Psoas muscle (tissue), 8 donors: ENCODE measurements around the gene NEURL1. TPM values are rescaled to one million over a fixed set of nuclear protein-coding genes. Genes with fewer than 3 reads are reported as not detected.
A peak's percentile ranks its signal among the peaks of the same experiment; 100 is the strongest.

Experiments used
- ATAC-seq, 4 donors: fragments of 200-7000 bp; cut with Tn5 transposase; one replicate each; pipeline ENCODE4 v1.9.1; 2020; ENCODE audit warnings: moderate library complexity in 3 of 4, mild to moderate bottlenecking in 2 of 4
- DNase-seq, 2 donors: peaks; one replicate each; pipeline ENCODE4 v3.0.0-alpha.2; 2020
- H3K27ac ChIP-seq: fragments of 200-600 bp; one replicate; pipeline ENCODE4 v1.8.0; 2022
- H3K27me3 ChIP-seq, 3 donors: fragments of 200-600 bp in 1 of 3; one replicate each; pipeline versions ENCODE4 v1.6.1 to v1.8.0; 2013 to 2022; ENCODE audit warnings: low read length in 2 of 3, mild to moderate bottlenecking in 2 of 3, moderate library complexity in 1 of 3; ENCODE audit not compliant: insufficient read depth in 3 of 3
- H3K36me3 ChIP-seq, 2 donors: fragments of 200-600 bp in 1 of 2; one replicate each; pipeline versions ENCODE4 v1.6.1 to v1.8.0; 2013 to 2022; ENCODE audit warnings: low read depth in 1 of 2, mild to moderate bottlenecking in 1 of 2, moderate library complexity in 1 of 2; ENCODE audit not compliant: insufficient read depth in 1 of 2
- H3K4me1 ChIP-seq: fragments of 200-600 bp; one replicate; pipeline ENCODE4 v1.8.0; 2022
- H3K4me3 ChIP-seq: fragments of 200-600 bp; one replicate; pipeline ENCODE4 v1.8.0; 2022; ENCODE audit warnings: mild to moderate bottlenecking
- H3K9me3 ChIP-seq: fragments of 200-600 bp; one replicate; pipeline ENCODE4 v1.8.0; 2022
- CTCF ChIP-seq: fragments of 200-600 bp; IDR thresholded peaks from one replicate; pipeline ENCODE4 v1.8.0; 2022; ENCODE audit warnings: antibody characterized with exemption
- WGBS, 3 donors: extraction: QIAGEN DNeasy Blood & Tissue Kit; methylation state at CpG; one replicate each; pipeline versions ENCODE4 v1.1.6 to v1.1.7; 2013; 5-methylcytosine and 5-hydroxymethylcytosine counted together
- intact Hi-C, 2 donors: fragments of 100-400 bp; cut with DNase I; formaldehyde crosslinking; loops; one replicate each; pipeline versions ENCODE4 v1.11.0 to v1.14.2; 2022
- polyA plus RNA-seq, 3 donors: library from polyadenylated mRNA; stranded (reverse); fragments of 200-250 nt; gene quantifications; one replicate each; pipeline ENCODE4 v1.2.3, GENCODE V29; 2013
- total RNA-seq, 4 donors: library from RNA; stranded (reverse); fragmentation: NEBNext Ultra II Directional in 2 of 4; extraction: Animal tissue kit (Norgen Biotek cat#: 25700) in 2 of 4; gene quantifications; one replicate each; pipeline versions ENCODE4 v1.2.1 to v1.2.4, GENCODE V29; 2021 to 2023
- donor health status: healthy with polysubstance abuse.
- donor health status: DM: no; HTN: no; CAD: no; lungs with moderate emphysema.
- donor health status: Bipolar disorder and iron deficiency.
- donor health status: healthy.
- donor health status: DM: yes; HTN: yes; CAD: no.
- donor health status: DM: no; HTN: no; CAD: no.
- donor health status: DM: no; HTN: no; CAD: no.
- donor health status: DM: yes; HTN: yes; CAD: no.

Gene NEURL1
- total and polyA plus RNA-seq, 7 donors: 10.9 to 103 (median 66.6) TPM

GRCh38 chr10:103582331-103583123 is 89.0 kb downstream of the NEURL1 start:
- 74 to 82% (median 81%) methylated on average over 13 of the region's 13 CpGs for WGBS, 3 donors
- H3K27ac ChIP-seq: peak overlapping the region; percentile 83
- no peaks in the 10 kb centered on the region for H3K9me3 ChIP-seq
- no peak overlapping the region for H3K4me3 ChIP-seq
- H3K36me3 ChIP-seq: peaks cover 0 to 10% of the 10 kb centered on the region in 2 donors
- no peak for ATAC-seq
- intact Hi-C loops: no loop called here
- H3K4me1 ChIP-seq: peaks cover 51% of the 10 kb centered on the region
- H3K27me3 ChIP-seq: no peaks in the 10 kb centered on the region
- DNase-seq: peak in 1 of 2 donors; percentile 26
- TF ChIP-seq CTCF: no peak

GRCh38 chr10:103583871-103584215 is 90.3 kb downstream of the NEURL1 start:
- Histone ChIP-seq H3K4me1 (peaks cover 47% of the 10 kb centered on the region), H3K27ac (no peak overlapping the region), H3K9me3 (no peaks in the 10 kb centered on the region), H3K4me3 (peak overlapping the region; percentile 57), H3K36me3 (peaks cover 0 to 10% of the 10 kb centered on the region in 2 donors), H3K27me3 (no peaks in the 10 kb centered on the region)
- 77 to 79% (median 79%) methylated on average over 8 of the region's 8 CpGs for WGBS, 3 donors
- ATAC-seq (no peak), DNase-seq (peak in 1 of 2 donors; percentile 4)
- intact Hi-C loops: no loop called here
- no peak for TF ChIP-seq CTCF

- Histone ChIP-seq H3K36me3 (peaks cover 0 to 12% of the 10 kb centered on the region in 2 donors), H3K4me3 (peak overlapping the region; percentile 57), H3K9me3 (no peaks in the 10 kb centered on the region), H3K27me3 (no peaks in the 10 kb centered on the region), H3K4me1 (peaks cover 41% of the 10 kb centered on the region), H3K27ac (peak overlapping the region; percentile 23)
- TF ChIP-seq CTCF: no peak
- WGBS, 3 donors: 24 to 39% (median 36%) methylated on average over 85 to 111 of the region's 111 CpGs
- ATAC-seq (peak in 1 of 4 donors; percentile 9), DNase-seq (peak; percentile 43 to 64)
- intact Hi-C loops: no loop called here
Observed at GRCh38 chr10:103584216-103585010, 90.9 kb downstream of the NEURL1 start.

GRCh38 chr10:103585011-103585405 is 91.5 kb downstream of the NEURL1 start:
- Histone ChIP-seq H3K27me3 (no peaks in the 10 kb centered on the region), H3K4me1 (peaks cover 36% of the 10 kb centered on the region), H3K4me3 (peak overlapping the region; percentile 57), H3K9me3 (no peaks in the 10 kb centered on the region), H3K27ac (no peak overlapping the region), H3K36me3 (peaks cover 0 to 17% of the 10 kb centered on the region in 2 donors)
- ATAC-seq (no peak), DNase-seq (no peak)
- TF ChIP-seq CTCF: no peak
- WGBS, 3 donors: 72 to 84% (median 78%) methylated on average over 25 to 32 of the region's 32 CpGs
- intact Hi-C loops: no loop called here
